Measurements from ENCODE around the gene CD164.

CD164 gene

DNA sequence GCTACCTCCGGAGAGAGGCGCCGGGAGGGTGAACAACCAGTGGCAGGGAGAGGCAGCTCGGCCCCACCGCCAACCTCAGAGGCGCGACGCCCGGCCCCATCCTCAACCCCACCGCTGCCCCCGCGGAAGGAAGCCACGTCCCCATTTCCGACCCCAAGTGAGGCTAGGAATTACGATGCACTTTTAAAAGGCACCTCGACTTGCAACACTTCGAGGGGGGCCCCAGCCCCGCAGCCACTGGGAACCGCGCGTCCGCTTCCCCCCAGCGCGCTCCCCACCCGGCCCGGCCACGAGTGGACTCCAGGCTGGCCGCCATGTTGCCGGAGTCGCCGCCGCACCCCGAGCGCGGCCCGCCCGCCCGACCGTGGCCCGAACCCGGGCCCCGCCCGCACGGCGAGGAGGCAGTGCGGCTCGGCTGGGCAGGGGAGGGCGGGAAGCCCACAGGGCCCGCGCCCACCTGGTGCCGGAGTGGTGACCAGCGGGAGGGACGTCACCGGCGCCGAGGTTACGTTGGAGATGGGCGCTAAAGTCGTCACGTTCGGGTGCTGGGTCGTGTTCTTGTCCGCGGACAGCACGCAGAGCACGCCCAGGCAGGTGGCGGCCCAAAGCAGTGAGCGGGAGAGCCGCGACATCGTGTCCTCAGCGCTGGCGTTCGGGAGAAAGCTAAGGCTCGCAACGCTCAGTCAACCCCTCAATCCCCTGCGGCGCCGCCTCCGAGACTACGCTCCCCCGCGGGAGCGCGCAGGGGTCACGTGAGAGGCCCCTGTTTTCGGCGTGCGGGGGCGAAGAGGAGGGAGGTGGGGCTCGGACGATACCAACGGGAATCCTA is at the start of gene CD164:
TSS of gene CD164 (minus strand) at position 721 of the 829 bp plus-strand sequence. CDS start at position 632, 89 bp downstream.
- Histone ChIP-seq H3K9me3 (ENCODE audit: control insufficient read depth, low read length) (no peaks in the 10 kb centered on the region), H3K4me3 (ENCODE audit: low read length) (peak within 1 kb of the TSS; percentile 100), H3K4me1 (ENCODE audit: control insufficient read depth, insufficient read depth, low read length) (peaks cover 40% of the 10 kb centered on the region), H3K9ac (ENCODE audit: low read length) (peak within 1 kb of the TSS; percentile 98), H3K27me3 (replicated peaks; ENCODE audit: control insufficient read depth, insufficient read depth, low read length) (no peaks in the 10 kb centered on the region), H3K36me3 (ENCODE audit: control insufficient read depth, insufficient read depth, low read length, severe bottlenecking) (peaks cover 20% of the 10 kb centered on the region)
- DNase-seq (ENCODE audit: low read depth): peak; percentile 97

- no peaks in the 10 kb centered on the region for H3K27me3 ChIP-seq (replicated peaks; ENCODE audit: control insufficient read depth, insufficient read depth, low read length)
- H3K9me3 ChIP-seq (ENCODE audit: control insufficient read depth, low read length): no peaks in the 10 kb centered on the region
- no peaks in the 10 kb centered on the region for H3K36me3 ChIP-seq (ENCODE audit: control insufficient read depth, insufficient read depth, low read length, severe bottlenecking)
- DNase-seq (ENCODE audit: low read depth): no peak
- H3K4me3 ChIP-seq (ENCODE audit: low read length): no peak overlapping the region
- peaks cover 24% of the 10 kb centered on the region for H3K4me1 ChIP-seq (ENCODE audit: control insufficient read depth, insufficient read depth, low read length)
- no peak overlapping the region for H3K9ac ChIP-seq (ENCODE audit: low read length)
Measured at GRCh38 chr6:109429496-109429895, 47.2 kb upstream of the CD164 start.

DNA sequence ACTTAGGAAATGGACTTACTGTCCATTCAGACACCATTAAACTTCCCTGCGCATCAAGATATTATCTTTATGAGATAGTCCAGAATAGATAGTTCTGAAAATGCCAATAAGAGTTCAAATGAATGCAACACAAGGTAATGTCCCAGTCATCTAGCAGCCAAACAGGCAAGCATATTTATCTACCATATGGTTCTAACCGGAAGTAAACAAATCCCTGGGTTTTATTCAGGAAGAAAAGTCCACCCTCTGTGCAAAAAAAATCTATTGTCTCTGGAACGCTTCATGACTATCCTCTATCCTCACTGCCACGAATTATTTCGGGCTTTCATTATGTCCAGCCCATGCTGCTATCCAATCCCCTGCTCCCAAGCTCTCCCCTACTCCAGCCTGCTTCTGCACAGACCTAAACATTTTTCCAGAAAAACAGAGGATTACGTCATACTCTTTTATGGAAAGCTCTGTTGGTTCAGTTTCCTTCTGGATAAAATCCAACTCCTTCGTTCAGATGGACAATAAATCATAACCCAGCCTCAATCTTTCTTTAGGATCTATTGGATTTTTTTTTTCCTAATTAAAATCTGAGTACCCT is 46.7 kb upstream of the CD164 start:
- no peaks in the 10 kb centered on the region for H3K9me3 ChIP-seq (ENCODE audit: control insufficient read depth, low read length)
- no peak overlapping the region for H3K9ac ChIP-seq (ENCODE audit: low read length)
- peak; percentile 66 for DNase-seq (ENCODE audit: low read depth)
- no peaks in the 10 kb centered on the region for H3K27me3 ChIP-seq (replicated peaks; ENCODE audit: control insufficient read depth, insufficient read depth, low read length)
- H3K4me1 ChIP-seq (ENCODE audit: control insufficient read depth, insufficient read depth, low read length): peaks cover 24% of the 10 kb centered on the region
- peak overlapping the region; percentile 1 for H3K4me3 ChIP-seq (ENCODE audit: low read length)
- no peaks in the 10 kb centered on the region for H3K36me3 ChIP-seq (ENCODE audit: control insufficient read depth, insufficient read depth, low read length, severe bottlenecking)

- peaks cover 21% of the 10 kb centered on the region for H3K4me1 ChIP-seq (ENCODE audit: control insufficient read depth, insufficient read depth, low read length)
- H3K9ac ChIP-seq (ENCODE audit: low read length): no peak overlapping the region
Measured at GRCh38 chr6:109424946-109425345, 42.7 kb upstream of the CD164 start.

DNA sequence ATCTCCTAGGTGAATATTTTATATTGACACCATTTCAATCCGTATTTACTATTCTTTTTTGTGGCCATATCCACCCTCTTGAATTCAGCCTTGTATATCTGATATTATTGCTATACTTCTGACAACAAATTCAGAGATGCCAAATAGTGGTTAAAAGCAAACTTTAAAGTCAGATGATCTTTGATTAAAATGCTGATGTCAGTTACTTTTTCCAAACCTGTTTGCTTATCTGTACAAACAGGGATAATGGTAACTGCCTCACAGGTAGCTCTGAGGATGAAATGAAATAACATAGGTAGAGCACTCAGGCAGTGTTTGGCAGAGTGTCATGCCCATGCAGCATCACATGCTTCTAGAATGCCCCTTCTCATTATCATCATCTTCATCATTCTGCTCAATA is 38.9 kb upstream of the CD164 start:
- Histone ChIP-seq H3K9ac (ENCODE audit: low read length) (no peak overlapping the region), H3K4me1 (ENCODE audit: control insufficient read depth, insufficient read depth, low read length) (peaks cover 13% of the 10 kb centered on the region)
- no peak for DNase-seq (ENCODE audit: low read depth)

More at GRCh38 chr6:109424946-109425345, 42.7 kb upstream of the CD164 start:
- Histone ChIP-seq H3K9me3 (ENCODE audit: control insufficient read depth, low read length) (no peaks in the 10 kb centered on the region), H3K27me3 (replicated peaks; ENCODE audit: control insufficient read depth, insufficient read depth, low read length) (no peaks in the 10 kb centered on the region), H3K36me3 (ENCODE audit: control insufficient read depth, insufficient read depth, low read length, severe bottlenecking) (no peaks in the 10 kb centered on the region), H3K4me3 (ENCODE audit: low read length) (peak overlapping the region; percentile 52)
- no peak for DNase-seq (ENCODE audit: low read depth)

GRCh38 chr6:109420751-109421150 is 38.5 kb upstream of the CD164 start:
- DNase-seq (ENCODE audit: low read depth): no peak
- H3K9ac ChIP-seq (ENCODE audit: low read length): no peak overlapping the region
- no peaks in the 10 kb centered on the region for H3K27me3 ChIP-seq (replicated peaks; ENCODE audit: control insufficient read depth, insufficient read depth, low read length)
- H3K4me1 ChIP-seq (ENCODE audit: control insufficient read depth, insufficient read depth, low read length): peaks cover 13% of the 10 kb centered on the region
- no peaks in the 10 kb centered on the region for H3K9me3 ChIP-seq (ENCODE audit: control insufficient read depth, low read length)
- H3K36me3 ChIP-seq (ENCODE audit: control insufficient read depth, insufficient read depth, low read length, severe bottlenecking): no peaks in the 10 kb centered on the region
- H3K4me3 ChIP-seq (ENCODE audit: low read length): no peak overlapping the region

More for the DNA sequence above, 38.9 kb upstream of the CD164 start:
- no peak overlapping the region for H3K4me3 ChIP-seq (ENCODE audit: low read length)
- no peaks in the 10 kb centered on the region for H3K36me3 ChIP-seq (ENCODE audit: control insufficient read depth, insufficient read depth, low read length, severe bottlenecking)
- no peaks in the 10 kb centered on the region for H3K27me3 ChIP-seq (replicated peaks; ENCODE audit: control insufficient read depth, insufficient read depth, low read length)
- no peaks in the 10 kb centered on the region for H3K9me3 ChIP-seq (ENCODE audit: control insufficient read depth, low read length)

DNA sequence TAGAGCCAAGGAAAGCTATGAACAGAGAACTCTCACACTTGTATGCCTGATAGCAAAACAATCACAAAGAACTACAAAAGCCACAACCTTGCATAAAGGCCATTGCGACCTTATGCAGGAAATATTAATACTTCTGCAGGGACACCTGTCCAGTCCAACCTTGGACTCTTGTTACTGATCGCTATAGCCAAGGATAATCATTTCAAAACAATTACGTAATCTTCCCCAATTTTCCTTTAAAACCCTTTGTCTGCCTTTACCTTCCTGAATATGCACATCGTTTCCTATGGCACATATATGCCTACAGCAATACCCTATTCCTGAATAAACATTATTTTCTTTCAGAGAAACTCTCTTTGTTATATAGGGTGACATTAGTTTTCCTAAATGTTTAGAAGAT is 35.4 kb upstream of the CD164 start:
- H3K36me3 ChIP-seq (ENCODE audit: control insufficient read depth, insufficient read depth, low read length, severe bottlenecking): no peaks in the 10 kb centered on the region
- H3K4me3 ChIP-seq (ENCODE audit: low read length): no peak overlapping the region
- H3K27me3 ChIP-seq (replicated peaks; ENCODE audit: control insufficient read depth, insufficient read depth, low read length): no peaks in the 10 kb centered on the region
- H3K4me1 ChIP-seq (ENCODE audit: control insufficient read depth, insufficient read depth, low read length): no peaks in the 10 kb centered on the region
- no peaks in the 10 kb centered on the region for H3K9me3 ChIP-seq (ENCODE audit: control insufficient read depth, low read length)
- no peak overlapping the region for H3K9ac ChIP-seq (ENCODE audit: low read length)
- no peak for DNase-seq (ENCODE audit: low read depth)

- Histone ChIP-seq H3K9me3 (ENCODE audit: control insufficient read depth, low read length) (no peaks in the 10 kb centered on the region), H3K4me3 (ENCODE audit: low read length) (no peak overlapping the region), H3K36me3 (ENCODE audit: control insufficient read depth, insufficient read depth, low read length, severe bottlenecking) (no peaks in the 10 kb centered on the region), H3K9ac (ENCODE audit: low read length) (no peak overlapping the region), H3K27me3 (replicated peaks; ENCODE audit: control insufficient read depth, insufficient read depth, low read length) (no peaks in the 10 kb centered on the region), H3K4me1 (ENCODE audit: control insufficient read depth, insufficient read depth, low read length) (peaks cover 8% of the 10 kb centered on the region)
- DNase-seq (ENCODE audit: low read depth): no peak
Measured at GRCh38 chr6:109411034-109411433, 28.8 kb upstream of the CD164 start.

- Histone ChIP-seq H3K9ac (ENCODE audit: low read length) (no peak overlapping the region), H3K9me3 (ENCODE audit: control insufficient read depth, low read length) (no peaks in the 10 kb centered on the region), H3K27me3 (replicated peaks; ENCODE audit: control insufficient read depth, insufficient read depth, low read length) (no peaks in the 10 kb centered on the region), H3K4me1 (ENCODE audit: control insufficient read depth, insufficient read depth, low read length) (peaks cover 10% of the 10 kb centered on the region), H3K36me3 (ENCODE audit: control insufficient read depth, insufficient read depth, low read length, severe bottlenecking) (no peaks in the 10 kb centered on the region), H3K4me3 (ENCODE audit: low read length) (no peak overlapping the region)
- DNase-seq (ENCODE audit: low read depth): peak; percentile 78
Measured at GRCh38 chr6:109406196-109406595, 23.9 kb upstream of the CD164 start.

- Histone ChIP-seq H3K4me1 (ENCODE audit: control insufficient read depth, insufficient read depth, low read length) (no peaks in the 10 kb centered on the region), H3K27me3 (replicated peaks; ENCODE audit: control insufficient read depth, insufficient read depth, low read length) (no peaks in the 10 kb centered on the region), H3K4me3 (ENCODE audit: low read length) (no peak overlapping the region), H3K9me3 (ENCODE audit: control insufficient read depth, low read length) (no peaks in the 10 kb centered on the region), H3K9ac (ENCODE audit: low read length) (no peak overlapping the region), H3K36me3 (ENCODE audit: control insufficient read depth, insufficient read depth, low read length, severe bottlenecking) (no peaks in the 10 kb centered on the region)
- peak; percentile 24 for DNase-seq (ENCODE audit: low read depth)
Measured at GRCh38 chr6:109397020-109397419, 14.8 kb upstream of the CD164 start.

- no peak overlapping the region for H3K9ac ChIP-seq (ENCODE audit: low read length)
- no peak for DNase-seq (ENCODE audit: low read depth)
- H3K27me3 ChIP-seq (replicated peaks; ENCODE audit: control insufficient read depth, insufficient read depth, low read length): no peaks in the 10 kb centered on the region
- no peak overlapping the region for H3K4me3 ChIP-seq (ENCODE audit: low read length)
- peaks cover 6% of the 10 kb centered on the region for H3K4me1 ChIP-seq (ENCODE audit: control insufficient read depth, insufficient read depth, low read length)
- H3K36me3 ChIP-seq (ENCODE audit: control insufficient read depth, insufficient read depth, low read length, severe bottlenecking): no peaks in the 10 kb centered on the region
- no peaks in the 10 kb centered on the region for H3K9me3 ChIP-seq (ENCODE audit: control insufficient read depth, low read length)
Measured at GRCh38 chr6:109396046-109396718, 13.9 kb upstream of the CD164 start.

Measured in adipocyte (in vitro differentiated cells).